Parathyroid adenoma (tissue), 2 donors: ENCODE results near the gene CPNE4.

ENCODE experiments used
- H2AFZ ChIP-seq: fragments of 300-600 bp; sonication (generic); one replicate; pipeline ENCODE4 v1.7.0; 2017; ENCODE audit warnings: antibody characterized with exemption, mild to moderate bottlenecking
- H3K27ac ChIP-seq: fragments of 300-600 bp; sonication (generic); one replicate; pipeline ENCODE4 v1.7.0; 2017
- H3K27me3 ChIP-seq: fragments of 300-600 bp; sonication (generic); one replicate; pipeline ENCODE4 v1.7.0; 2017; ENCODE audit warnings: low read length; ENCODE audit not compliant: control insufficient read depth, insufficient read depth
- H3K36me3 ChIP-seq: fragments of 300-600 bp; sonication (generic); one replicate; pipeline ENCODE4 v1.7.0; 2017; ENCODE audit warnings: low read length; ENCODE audit not compliant: control insufficient read depth, insufficient read depth
- H3K4me1 ChIP-seq: fragments of 300-600 bp; sonication (generic); one replicate; pipeline ENCODE4 v1.7.0; 2017; ENCODE audit warnings: control low read depth
- H3K4me2 ChIP-seq: fragments of 300-600 bp; sonication (generic); one replicate; pipeline ENCODE4 v1.7.0; 2017; ENCODE audit warnings: low read length
- H3K4me3 ChIP-seq: fragments of 300-600 bp; sonication (generic); one replicate; pipeline ENCODE4 v1.7.0; 2017; ENCODE audit warnings: low read depth, low read length
- H3K79me2 ChIP-seq: fragments of 300-600 bp; sonication (generic); one replicate; pipeline ENCODE4 v1.7.0; 2017; ENCODE audit warnings: control low read depth
- H3K9ac ChIP-seq: fragments of 300-600 bp; sonication (generic); one replicate; pipeline ENCODE4 v1.7.0; 2017; ENCODE audit warnings: mild to moderate bottlenecking
- H3K9me3 ChIP-seq: fragments of 300-600 bp; sonication (generic); one replicate; pipeline ENCODE4 v1.7.0; 2017; ENCODE audit warnings: low read length; ENCODE audit not compliant: control insufficient read depth
- CTCF ChIP-seq: fragments of 300-600 bp; sonication (generic); IDR thresholded peaks from one replicate; pipeline ENCODE4 v1.7.0; 2017; ENCODE audit warnings: antibody characterized with exemption, mild to moderate bottlenecking
- donor health status: primary hyperparathyroidism.

The CPNE4 gene

GRCh38 chr3:131612745-131613144 lies 422.1 kb downstream of the CPNE4 start:
- Histone ChIP-seq H2AFZ (no peak overlapping the region), H3K27ac (no peak overlapping the region), H3K4me3 (no peak overlapping the region), H3K9ac (no peak overlapping the region), H3K9me3 (no peaks in the 10 kb centered on the region), H3K79me2 (no peaks in the 10 kb centered on the region), H3K27me3 (no peaks in the 10 kb centered on the region), H3K36me3 (no peaks in the 10 kb centered on the region), H3K4me1 (no peaks in the 10 kb centered on the region), H3K4me2 (no peak overlapping the region)
- TF ChIP-seq CTCF, result no peak

- Histone ChIP-seq H3K36me3 (no peaks in the 10 kb centered on the region), H3K9me3 (no peaks in the 10 kb centered on the region), H3K4me3 (no peak overlapping the region), H3K79me2 (no peaks in the 10 kb centered on the region), H3K4me2 (no peak overlapping the region), H2AFZ (no peak overlapping the region), H3K9ac (no peak overlapping the region), H3K27ac (no peak overlapping the region), H3K4me1 (no peaks in the 10 kb centered on the region), H3K27me3 (no peaks in the 10 kb centered on the region)
- TF ChIP-seq CTCF, result no peak
Observed at GRCh38 chr3:131610174-131610573, 424.6 kb downstream of the CPNE4 start.

GRCh38 chr3:131608741-131609140 lies 426.1 kb downstream of the CPNE4 start:
- no peak overlapping the region for H3K4me2 ChIP-seq
- no peaks in the 10 kb centered on the region for H3K4me1 ChIP-seq
- no peak overlapping the region for H3K4me3 ChIP-seq
- H3K36me3 ChIP-seq, result no peaks in the 10 kb centered on the region
- H3K27me3 ChIP-seq, result no peaks in the 10 kb centered on the region
- H3K9me3 ChIP-seq, result no peaks in the 10 kb centered on the region
- no peak for TF ChIP-seq CTCF
- H3K27ac ChIP-seq, result no peak overlapping the region
- H3K79me2 ChIP-seq, result no peaks in the 10 kb centered on the region
- no peak overlapping the region for H3K9ac ChIP-seq
- H2AFZ ChIP-seq, result no peak overlapping the region

GRCh38 chr3:131608296-131608695 lies 426.5 kb downstream of the CPNE4 start:
- Histone ChIP-seq H3K9me3 (no peaks in the 10 kb centered on the region), H3K79me2 (no peaks in the 10 kb centered on the region), H3K27ac (no peak overlapping the region), H3K36me3 (no peaks in the 10 kb centered on the region), H2AFZ (no peak overlapping the region), H3K9ac (no peak overlapping the region), H3K4me3 (no peak overlapping the region), H3K27me3 (no peaks in the 10 kb centered on the region), H3K4me1 (no peaks in the 10 kb centered on the region), H3K4me2 (no peak overlapping the region)
- TF ChIP-seq CTCF, result no peak

- H3K4me1 ChIP-seq, result no peaks in the 10 kb centered on the region
- H3K27me3 ChIP-seq, result no peaks in the 10 kb centered on the region
- no peak overlapping the region for H3K27ac ChIP-seq
- H2AFZ ChIP-seq, result no peak overlapping the region
- no peaks in the 10 kb centered on the region for H3K36me3 ChIP-seq
- H3K4me3 ChIP-seq, result no peak overlapping the region
- no peak overlapping the region for H3K4me2 ChIP-seq
- no peak for TF ChIP-seq CTCF
- no peaks in the 10 kb centered on the region for H3K9me3 ChIP-seq
- H3K79me2 ChIP-seq, result no peaks in the 10 kb centered on the region
- no peak overlapping the region for H3K9ac ChIP-seq
Observed at GRCh38 chr3:131605916-131606315, 428.9 kb downstream of the CPNE4 start.
